MM.1S (cell line): ENCODE results near the gene UTS2B.

Experiments
- DNase-seq: peaks from one replicate; pipeline ENCODE4 v3.0.0-alpha.2; 2015
- H2AFZ ChIP-seq: fragments of 300-600 bp; sonication (generic); 2 replicates; pipeline ENCODE4 v1.6.0; 2016; ENCODE audit warnings: antibody characterized with exemption, low read length
- H3F3A ChIP-seq: fragments of 300-600 bp; sonication (generic); 2 replicates; pipeline ENCODE4 v1.6.1; 2016; ENCODE audit warnings: mild to moderate bottlenecking, antibody characterized with exemption, low read length, moderate library complexity, mixed read lengths; ENCODE audit not compliant: insufficient read depth
- H3K27ac ChIP-seq: fragments of 300-600 bp; sonication (generic); 2 replicates; pipeline ENCODE4 v1.5.1; 2016; ENCODE audit warnings: mild to moderate bottlenecking, low read length
- H3K27me3 ChIP-seq: fragments of 300-600 bp; sonication (generic); replicated peaks from 2 replicates; pipeline ENCODE4 v1.6.0; 2016; ENCODE audit warnings: low read length; ENCODE audit not compliant: insufficient read depth
- H3K36me3 ChIP-seq: fragments of 300-600 bp; sonication (generic); replicated peaks from 2 replicates; pipeline ENCODE4 v1.6.1; 2016; ENCODE audit warnings: mild to moderate bottlenecking, low read length, mixed read lengths; ENCODE audit not compliant: insufficient read depth
- H3K4me1 ChIP-seq: fragments of 300-600 bp; sonication (generic); 2 replicates; pipeline ENCODE4 v1.6.1; 2016; ENCODE audit warnings: low read length, mixed read lengths
- H3K4me2 ChIP-seq: fragments of 300-600 bp; sonication (generic); 2 replicates; pipeline ENCODE4 v1.6.0; 2016; ENCODE audit warnings: low read depth, low read length
- H3K4me3 ChIP-seq: fragments of 300-600 bp; sonication (generic); 2 replicates; pipeline ENCODE4 v1.5.1; 2016; ENCODE audit warnings: low read length, mixed read lengths
- H3K79me2 ChIP-seq: fragments of 300-600 bp; sonication (generic); 2 replicates; pipeline ENCODE4 v1.6.1; 2016; ENCODE audit warnings: mixed run types, low read length, mixed read lengths
- H3K9ac ChIP-seq: fragments of 300-600 bp; sonication (generic); 2 replicates; pipeline ENCODE4 v1.6.1; 2016; ENCODE audit warnings: low read length, mixed read lengths
- H3K9me2 ChIP-seq: fragments of 300-600 bp; sonication (generic); replicated peaks from 2 replicates; pipeline ENCODE4 v1.6.1; 2016; ENCODE audit warnings: mild to moderate bottlenecking, low read length, mixed read lengths; ENCODE audit not compliant: insufficient read depth
- H3K9me3 ChIP-seq: fragments of 300-600 bp; sonication (generic); replicated peaks from 2 replicates; pipeline ENCODE4 v1.6.1; 2016; ENCODE audit warnings: mild to moderate bottlenecking, low read length, mixed read lengths; ENCODE audit not compliant: insufficient read depth
- H4K20me1 ChIP-seq: fragments of 300-600 bp; sonication (generic); 2 replicates; pipeline ENCODE4 v1.6.1; 2016; ENCODE audit warnings: mild to moderate bottlenecking, low read length, moderate library complexity, mixed read lengths; ENCODE audit not compliant: insufficient read depth
- EZH2 ChIP-seq: fragments of 300-600 bp; sonication (generic); optimal IDR thresholded peaks from 2 replicates; pipeline ENCODE3; 2017; ENCODE audit warnings: low read depth, mild to moderate bottlenecking, antibody characterized with exemption, low read length, mixed read lengths
- EZH2phosphoT487 ChIP-seq: fragments of 300-600 bp; sonication (generic); IDR thresholded peaks from 2 replicates; pipeline ENCODE4 v1.6.1; 2018; ENCODE audit warnings: antibody characterized with exemption, low read length
- TF ChIP-seq, protein P1 (sequence below): fragments of 300-600 bp; sonication (generic); IDR thresholded peaks from 2 replicates; pipeline ENCODE4 v1.5.1; 2016; ENCODE audit warnings: antibody characterized with exemption, low read length, mixed read lengths

UTS2B gene

DNA sequence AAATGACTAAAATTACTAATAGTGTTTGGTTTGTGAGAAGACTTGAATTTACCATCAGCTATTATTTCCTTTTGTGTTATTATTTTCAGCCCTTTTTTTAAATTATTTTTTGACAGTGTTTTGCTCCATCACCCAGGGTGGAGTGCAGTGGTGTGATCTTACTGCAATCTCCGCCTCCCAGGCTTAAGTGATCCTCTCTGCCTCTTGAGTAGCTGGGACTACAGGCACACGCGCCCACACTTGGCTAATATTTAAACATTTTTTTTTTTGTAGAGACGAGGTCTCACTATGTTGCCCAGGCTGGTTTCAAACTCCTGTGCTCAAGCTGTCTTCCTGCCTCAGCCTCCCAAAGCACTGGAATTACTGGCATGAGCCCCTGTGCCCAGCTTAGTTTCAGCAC lies 31.7 kb upstream of the UTS2B start:
- Histone ChIP-seq H3K79me2 (no peaks in the 10 kb centered on the region), H3K9me2 (no peaks in the 10 kb centered on the region), H3F3A (no peaks in the 10 kb centered on the region), H3K4me1 (no peaks in the 10 kb centered on the region), H3K36me3 (0 out of 2 replicates have a peak, but pooled peaks cover 3% of the 10 kb centered on the region), H3K9me3 (no peaks in the 10 kb centered on the region), H3K4me2 (no peak overlapping the region), H3K4me3 (no peak overlapping the region), H3K9ac (no peak overlapping the region), H3K27ac (no peak overlapping the region), H3K27me3 (no peaks in the 10 kb centered on the region), H4K20me1 (no peaks in the 10 kb centered on the region), H2AFZ (no peak overlapping the region)
- TF ChIP-seq EZH2phosphoT487 = no peak
- TF ChIP-seq, protein P1, sequence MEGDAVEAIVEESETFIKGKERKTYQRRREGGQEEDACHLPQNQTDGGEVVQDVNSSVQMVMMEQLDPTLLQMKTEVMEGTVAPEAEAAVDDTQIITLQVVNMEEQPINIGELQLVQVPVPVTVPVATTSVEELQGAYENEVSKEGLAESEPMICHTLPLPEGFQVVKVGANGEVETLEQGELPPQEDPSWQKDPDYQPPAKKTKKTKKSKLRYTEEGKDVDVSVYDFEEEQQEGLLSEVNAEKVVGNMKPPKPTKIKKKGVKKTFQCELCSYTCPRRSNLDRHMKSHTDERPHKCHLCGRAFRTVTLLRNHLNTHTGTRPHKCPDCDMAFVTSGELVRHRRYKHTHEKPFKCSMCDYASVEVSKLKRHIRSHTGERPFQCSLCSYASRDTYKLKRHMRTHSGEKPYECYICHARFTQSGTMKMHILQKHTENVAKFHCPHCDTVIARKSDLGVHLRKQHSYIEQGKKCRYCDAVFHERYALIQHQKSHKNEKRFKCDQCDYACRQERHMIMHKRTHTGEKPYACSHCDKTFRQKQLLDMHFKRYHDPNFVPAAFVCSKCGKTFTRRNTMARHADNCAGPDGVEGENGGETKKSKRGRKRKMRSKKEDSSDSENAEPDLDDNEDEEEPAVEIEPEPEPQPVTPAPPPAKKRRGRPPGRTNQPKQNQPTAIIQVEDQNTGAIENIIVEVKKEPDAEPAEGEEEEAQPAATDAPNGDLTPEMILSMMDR = no peak
- DNase-seq = no peak

DNA sequence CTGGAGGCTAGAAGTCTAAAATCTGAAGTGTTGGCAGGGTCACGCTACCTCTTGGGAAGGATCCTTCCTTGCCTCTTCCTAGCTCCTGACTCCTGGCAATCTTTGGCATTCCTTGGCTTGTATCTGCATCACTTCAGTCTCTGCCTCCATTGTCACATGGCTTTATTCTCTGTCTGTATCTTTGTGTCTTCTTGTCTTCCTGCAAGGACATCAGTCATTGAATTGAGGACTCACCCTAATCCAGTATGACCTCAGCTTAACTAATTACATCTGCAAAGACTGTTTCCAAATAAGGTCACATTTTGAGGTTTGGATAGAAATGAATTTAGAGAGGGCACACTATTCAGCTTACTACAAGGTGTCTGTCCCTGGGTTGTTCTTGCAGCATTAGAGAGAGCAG lies 31.1 kb upstream of the UTS2B start:
- Histone ChIP-seq H4K20me1 (no peaks in the 10 kb centered on the region), H3K4me3 (no peak overlapping the region), H3K27me3 (no peaks in the 10 kb centered on the region), H3K9me2 (no peaks in the 10 kb centered on the region), H3K4me2 (no peak overlapping the region), H3F3A (no peaks in the 10 kb centered on the region), H3K36me3 (0 out of 2 replicates have a peak, but pooled peaks cover 3% of the 10 kb centered on the region), H3K9me3 (no peaks in the 10 kb centered on the region), H3K79me2 (peaks cover 3% of the 10 kb centered on the region), H3K9ac (no peak overlapping the region), H3K27ac (no peak overlapping the region), H2AFZ (no peak overlapping the region), H3K4me1 (no peaks in the 10 kb centered on the region)
- TF ChIP-seq, protein P1 = no peak
- no peak for TF ChIP-seq EZH2phosphoT487
- TF ChIP-seq EZH2 = no peak
- no peak for DNase-seq

DNA sequence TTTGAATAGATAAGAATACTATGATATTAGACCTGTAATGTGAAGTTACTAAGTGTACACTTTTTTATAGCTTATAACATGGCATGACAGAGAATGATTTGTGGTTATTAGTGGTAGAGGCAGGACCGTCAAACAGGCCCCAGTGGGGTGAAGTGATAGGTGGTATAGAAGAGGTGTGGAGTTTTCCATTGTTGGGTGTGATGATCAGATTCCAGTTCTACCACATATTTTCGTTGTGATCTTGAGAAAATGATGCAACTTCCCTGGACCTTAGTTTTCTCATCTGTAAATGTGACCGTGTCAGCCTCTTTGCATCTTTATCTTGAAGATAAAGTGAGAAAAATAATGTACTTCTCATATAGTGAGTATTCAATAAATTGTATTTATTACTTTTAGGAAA lies 30.3 kb upstream of the UTS2B start:
- Histone ChIP-seq H3K9me2 (no peaks in the 10 kb centered on the region), H3K9me3 (no peaks in the 10 kb centered on the region), H3K27me3 (no peaks in the 10 kb centered on the region), H3K27ac (no peak overlapping the region), H3K4me3 (no peak overlapping the region), H3F3A (no peaks in the 10 kb centered on the region), H3K36me3 (0 out of 2 replicates have a peak, but pooled peaks cover 3% of the 10 kb centered on the region), H3K4me2 (no peak overlapping the region), H4K20me1 (no peaks in the 10 kb centered on the region), H2AFZ (no peak overlapping the region), H3K4me1 (no peaks in the 10 kb centered on the region), H3K9ac (no peak overlapping the region), H3K79me2 (peaks cover 11% of the 10 kb centered on the region)
- no peak for TF ChIP-seq EZH2
- TF ChIP-seq EZH2phosphoT487 = no peak
- TF ChIP-seq, protein P1 = no peak
- no peak for DNase-seq
